HCEC 1CT (cell line): Measurements from ENCODE around the gene PAFAH1B1.

Experiments used
- DNase-seq: peaks from one replicate; pipeline ENCODE4 v3.0.0-alpha.2; 2017

The PAFAH1B1 gene

GRCh38 chr17:2723505-2723996 is 130.1 kb downstream of the PAFAH1B1 start:
- no peak for DNase-seq

GRCh38 chr17:2723997-2724783 is 130.7 kb downstream of the PAFAH1B1 start:
- DNase-seq = no peak

DNA sequence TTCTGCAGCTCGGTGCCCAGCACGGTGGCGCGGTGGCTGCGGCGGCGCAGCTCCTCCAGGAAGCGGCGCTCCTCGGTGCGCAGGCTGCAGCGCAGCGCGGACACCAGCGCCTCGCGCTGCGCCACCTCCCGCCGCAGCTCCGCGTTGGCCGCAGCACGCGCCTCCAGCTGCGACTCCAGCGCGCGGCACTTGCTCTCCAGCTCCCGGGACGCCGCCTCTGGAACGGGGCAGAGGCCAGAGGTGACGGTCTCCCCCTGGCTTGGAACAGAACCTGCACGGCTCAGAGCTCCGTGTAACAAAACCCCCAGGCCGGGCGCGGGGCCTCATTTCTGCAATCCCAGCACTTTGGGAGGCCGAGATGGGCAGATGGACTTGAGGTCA is 131.3 kb downstream of the PAFAH1B1 start:
- no peak for DNase-seq

DNA sequence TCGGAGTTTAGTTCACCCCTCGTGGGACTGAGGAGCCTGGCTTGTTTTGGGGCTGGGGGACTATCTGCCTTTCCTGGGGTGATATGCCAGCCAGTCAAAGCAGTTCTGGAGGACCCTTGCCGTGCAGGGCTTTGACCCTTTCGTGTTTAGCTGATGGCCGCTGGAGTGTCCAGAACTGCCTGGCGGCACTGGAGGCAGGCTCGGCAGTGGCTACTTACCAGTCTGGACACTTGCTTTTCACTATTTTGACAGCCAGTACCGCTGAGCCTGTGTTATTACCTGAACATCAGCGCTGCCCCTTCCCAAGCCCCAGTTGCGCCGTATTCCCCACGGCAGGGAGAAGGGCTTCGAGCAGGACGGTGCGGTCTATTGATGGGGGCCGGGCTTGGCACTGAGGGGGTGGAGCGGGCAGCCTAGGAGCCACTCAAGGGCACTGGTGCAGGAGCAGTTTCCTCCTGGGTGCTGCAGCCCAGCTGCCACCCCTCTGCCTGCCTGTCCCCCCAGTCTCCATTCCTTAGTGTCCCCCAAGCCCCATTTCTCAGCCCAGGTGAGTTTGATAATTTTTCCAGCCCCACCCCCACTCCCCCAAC is 137.4 kb downstream of the PAFAH1B1 start:
- DNase-seq = no peak

DNA sequence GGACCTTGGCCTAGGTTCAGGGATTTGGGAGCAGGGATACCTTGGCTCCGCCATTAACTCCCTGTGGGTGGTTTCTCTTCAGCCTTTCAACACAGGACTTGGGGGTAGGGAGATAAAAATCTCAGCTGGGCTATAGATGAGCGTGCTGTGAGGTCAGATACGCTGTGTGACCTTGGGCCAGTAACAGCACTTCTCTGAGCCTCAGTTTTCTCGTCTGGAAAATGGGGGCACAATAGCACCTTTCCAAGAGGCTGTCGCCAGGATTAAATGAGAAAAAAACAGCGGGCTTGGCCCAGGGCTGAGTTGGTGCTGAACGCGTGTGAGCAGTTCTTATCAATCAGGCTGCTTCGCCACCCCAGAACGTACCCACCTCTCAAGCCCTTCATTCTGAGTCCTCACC is 138.4 kb downstream of the PAFAH1B1 start:
- no peak for DNase-seq

- no peak for DNase-seq
These were observed 141.5 kb downstream of the PAFAH1B1 start for GRCh38 chr17:2734939-2735338.
